Erythroblast (primary cell): ENCODE measurements around the gene GLCE.

ENCODE experiments used
- DNase-seq, 2 experiments: peaks; one replicate each; lab custom pipeline; 2025; lab: John Stamatoyannopoulos, UW
- GATA1 ChIP-seq: IDR thresholded peaks from 2 replicates; pipeline ENCODE4 v1.6.1; 2011; ENCODE audit warnings: low read depth, mild to moderate bottlenecking, control low read depth, low read length, moderate library complexity
- POLR2A ChIP-seq: IDR thresholded peaks from 2 replicates; pipeline ENCODE4 v1.6.1; 2011; ENCODE audit warnings: mild to moderate bottlenecking, low read length

GLCE gene

GRCh38 chr15:69223083-69223813, 62.8 kb downstream of the GLCE start:
- TF ChIP-seq GATA1 = no peak
- DNase-seq = no peak

DNA sequence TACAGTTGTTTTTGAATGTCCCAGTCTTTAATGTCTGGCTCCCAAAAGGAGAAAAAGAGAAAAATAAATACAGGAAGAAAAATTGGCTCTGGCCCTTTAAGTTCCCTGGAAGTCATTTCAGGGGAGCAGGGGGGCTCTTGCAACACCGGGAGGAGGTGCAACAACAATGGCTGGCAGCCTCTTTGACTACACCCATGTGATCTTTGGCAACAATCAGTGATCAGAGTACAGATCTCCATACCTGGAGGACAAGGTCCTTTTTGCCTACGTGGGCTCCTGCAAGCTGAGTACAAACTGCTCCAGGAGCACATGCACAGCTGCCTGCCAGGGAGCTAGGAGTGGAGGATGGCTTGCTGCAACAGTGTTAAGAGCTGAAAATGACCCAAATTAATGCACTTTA, 63.9 kb downstream of the GLCE start:
- TF ChIP-seq POLR2A (no peak), GATA1 (no peak)
- no peak for DNase-seq

- DNase-seq = peak; percentile 64 to 65
- TF ChIP-seq POLR2A (no peak), GATA1 (no peak)
Measured at GRCh38 chr15:69225355-69226022, 65.1 kb downstream of the GLCE start.

- no peak for TF ChIP-seq GATA1
- TF ChIP-seq POLR2A = no peak
- no peak for DNase-seq
Measured at GRCh38 chr15:69226023-69226355, 65.6 kb downstream of the GLCE start.

- TF ChIP-seq GATA1 (no peak), POLR2A (no peak)
- DNase-seq = no peak
Measured at GRCh38 chr15:69232144-69232543, 71.7 kb downstream of the GLCE start.

- DNase-seq = no peak
- TF ChIP-seq GATA1 (no peak), POLR2A (no peak)
Measured at GRCh38 chr15:69232765-69233164, 72.3 kb downstream of the GLCE start.

GRCh38 chr15:69234676-69235075, 74.2 kb downstream of the GLCE start:
- TF ChIP-seq GATA1 (no peak), POLR2A (no peak)
- no peak for DNase-seq

GRCh38 chr15:69236505-69236904, 76.1 kb downstream of the GLCE start:
- TF ChIP-seq POLR2A = no peak
- TF ChIP-seq GATA1 = no peak
- DNase-seq = no peak

- no peak for TF ChIP-seq POLR2A
- no peak for TF ChIP-seq GATA1
- no peak for DNase-seq
Measured at GRCh38 chr15:69237718-69238117, 77.3 kb downstream of the GLCE start.

DNA sequence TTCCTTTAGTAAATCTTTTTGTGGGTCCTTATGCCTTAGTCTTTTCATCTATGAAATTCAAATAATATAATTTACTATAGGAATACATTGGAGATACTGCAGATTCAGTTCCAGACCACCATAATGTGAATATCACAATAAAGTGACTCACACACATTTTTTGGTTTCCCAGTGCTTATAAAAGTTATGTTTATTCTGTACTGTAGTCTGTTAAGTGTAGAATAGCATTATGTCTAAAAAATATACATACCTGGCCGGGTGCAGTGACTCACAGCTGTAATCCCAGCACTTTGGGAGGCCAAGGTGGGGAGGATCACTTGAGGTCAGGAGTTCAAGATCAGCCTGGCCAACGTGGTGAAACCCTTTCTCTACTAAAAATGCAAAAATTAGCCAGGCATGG, 84.4 kb downstream of the GLCE start:
- DNase-seq = no peak
- TF ChIP-seq POLR2A (no peak), GATA1 (no peak)

- TF ChIP-seq POLR2A (no peak), GATA1 (no peak)
- no peak for DNase-seq
Measured at GRCh38 chr15:69253156-69253555, 92.7 kb downstream of the GLCE start.

GRCh38 chr15:69265347-69265955, 105.0 kb downstream of the GLCE start:
- TF ChIP-seq POLR2A = no peak
- TF ChIP-seq GATA1 = no peak
- peak; percentile 60 to 71 for DNase-seq

DNA sequence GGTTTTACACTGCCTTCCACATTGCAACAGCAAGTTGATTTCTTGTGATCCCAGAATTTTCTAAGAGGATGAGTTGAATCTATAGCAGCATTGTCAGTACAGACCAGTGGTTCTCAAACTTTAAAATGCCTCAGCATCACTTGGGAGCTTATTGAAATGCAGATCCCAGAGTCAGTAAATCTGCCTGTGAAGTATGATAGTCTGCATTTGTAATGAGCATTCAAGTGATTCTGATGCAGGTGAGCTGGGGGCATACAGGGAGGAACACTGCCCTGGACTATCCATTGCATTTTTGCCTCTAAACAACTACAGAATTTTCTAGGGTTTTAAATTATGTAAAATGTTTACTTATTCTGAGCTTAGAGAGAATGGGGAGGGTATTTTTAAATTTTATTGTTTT, 110.8 kb downstream of the GLCE start:
- TF ChIP-seq POLR2A (no peak), GATA1 (no peak)
- DNase-seq = no peak

- TF ChIP-seq POLR2A = no peak
- no peak for TF ChIP-seq GATA1
- no peak for DNase-seq
Measured at GRCh38 chr15:69272139-69272538, 111.7 kb downstream of the GLCE start.
